CD4-positive, alpha-beta T cell (primary cell): ENCODE data around the gene PDZD4. TPM values are rescaled to one million over a fixed set of nuclear protein-coding genes. Genes with fewer than 3 reads are reported as not detected.

Experiments
- ATAC-seq: fragments of 200-7000 bp; cut with Tn5 transposase; one replicate; pipeline ENCODE4 v1.10.0; 2022; ENCODE audit warnings: mild to moderate bottlenecking; ENCODE audit not compliant: poor library complexity
- CTCF ChIA-PET: fragments of 350-600 bp; sonication (Branson Sonifier 250); formaldehyde crosslinking; loops from one replicate; lab custom pipeline; 2021; ENCODE audit warnings: antibody characterized with exemption, inconsistent platforms; lab: Charles Lee
- POLR2A ChIA-PET: fragments of 350-600 bp; sonication (Branson Sonifier 250); formaldehyde crosslinking; loops from one replicate; lab custom pipeline; 2021; ENCODE audit warnings: antibody characterized with exemption, inconsistent platforms; lab: Charles Lee
- DNase-seq, 14 experiments: peaks; one replicate each; pipeline ENCODE4 v3.0.0-alpha.2; 2013 to 2020; ENCODE audit warnings: mixed read lengths in 2 of 14
- H3K27ac ChIP-seq, 2 donors: one replicate each; pipeline versions ENCODE4 v1.5.1 to v1.7.0; 2013; ENCODE audit warnings: low read length in 2 of 2, low read depth in 1 of 2, mild to moderate bottlenecking in 1 of 2
- H3K27me3 ChIP-seq, 2 experiments: 1 replicate in 1 of 2; 2 replicates in 1 of 2; pipeline versions ENCODE4 v1.6.1 to v1.7.0; 2013; ENCODE audit warnings: low read length in 2 of 2, control low read depth in 1 of 2, mild to moderate bottlenecking in 1 of 2, moderate library complexity in 1 of 2; ENCODE audit not compliant: insufficient read depth in 2 of 2, control insufficient read depth in 1 of 2
- H3K36me3 ChIP-seq: one replicate; pipeline ENCODE4 v1.6.1; 2013; ENCODE audit warnings: low read length, control low read depth; ENCODE audit not compliant: insufficient read depth
- H3K4me1 ChIP-seq: one replicate; pipeline ENCODE4 v1.6.1; 2013; ENCODE audit warnings: low read length, control low read depth; ENCODE audit not compliant: insufficient read depth
- H3K4me3 ChIP-seq: one replicate; pipeline ENCODE4 v1.5.1; 2013; ENCODE audit warnings: mild to moderate bottlenecking, low read length, moderate library complexity
- H3K9me3 ChIP-seq, 2 experiments: 1 replicate in 1 of 2; 2 replicates in 1 of 2; pipeline versions ENCODE4 v1.6.1 to v1.7.0; 2013; ENCODE audit warnings: low read length in 2 of 2, mild to moderate bottlenecking in 2 of 2, control low read depth in 1 of 2, moderate library complexity in 1 of 2; ENCODE audit not compliant: control insufficient read depth in 1 of 2, insufficient read depth in 1 of 2
- H3K27ac Mint-ChIP-seq: one replicate; pipeline ENCODE4 v1.8.0; 2020; ENCODE audit warnings: mixed read lengths
- H3K27me3 Mint-ChIP-seq: one replicate; pipeline ENCODE4 v1.8.0; 2021; ENCODE audit warnings: mixed read lengths
- H3K36me3 Mint-ChIP-seq: one replicate; pipeline ENCODE4 v1.8.0; 2021; ENCODE audit warnings: low read depth, mixed read lengths
- H3K4me1 Mint-ChIP-seq: one replicate; pipeline ENCODE4 v1.8.0; 2021; ENCODE audit warnings: low read depth, mixed read lengths
- H3K4me3 Mint-ChIP-seq: one replicate; pipeline ENCODE4 v1.8.0; 2020; ENCODE audit warnings: mild to moderate bottlenecking, mixed read lengths
- H3K9me3 Mint-ChIP-seq: one replicate; pipeline ENCODE4 v1.8.0; 2020; ENCODE audit warnings: mixed read lengths
- intact Hi-C, 2 experiments: fragments of 100-400 bp; cut with DNase I in 1 of 2; cut with micrococcal nuclease in 1 of 2; formaldehyde crosslinking; loops; one replicate each; pipeline versions ENCODE4 v1.15.1 to v1.9.0; 2023 to 2025; cut with DNase I, micrococcal nuclease
- total RNA-seq, 174 experiments: library from RNA in 2 of 174; stranded (reverse) in 2 of 174; gene quantifications; one replicate each; pipeline ENCODE4 v1.2.3 and lab custom pipeline; 2021 to 2026
- TF ChIP-seq, protein P1 (sequence below): fragments of 200-600 bp; IDR thresholded peaks from one replicate; pipeline ENCODE4 v1.8.0; 2022; ENCODE audit warnings: antibody characterized with exemption, mild to moderate bottlenecking

PDZD4 gene
- total RNA-seq, 2 experiments from 2014 or later: 24.8 to 26.8 TPM

DNA sequence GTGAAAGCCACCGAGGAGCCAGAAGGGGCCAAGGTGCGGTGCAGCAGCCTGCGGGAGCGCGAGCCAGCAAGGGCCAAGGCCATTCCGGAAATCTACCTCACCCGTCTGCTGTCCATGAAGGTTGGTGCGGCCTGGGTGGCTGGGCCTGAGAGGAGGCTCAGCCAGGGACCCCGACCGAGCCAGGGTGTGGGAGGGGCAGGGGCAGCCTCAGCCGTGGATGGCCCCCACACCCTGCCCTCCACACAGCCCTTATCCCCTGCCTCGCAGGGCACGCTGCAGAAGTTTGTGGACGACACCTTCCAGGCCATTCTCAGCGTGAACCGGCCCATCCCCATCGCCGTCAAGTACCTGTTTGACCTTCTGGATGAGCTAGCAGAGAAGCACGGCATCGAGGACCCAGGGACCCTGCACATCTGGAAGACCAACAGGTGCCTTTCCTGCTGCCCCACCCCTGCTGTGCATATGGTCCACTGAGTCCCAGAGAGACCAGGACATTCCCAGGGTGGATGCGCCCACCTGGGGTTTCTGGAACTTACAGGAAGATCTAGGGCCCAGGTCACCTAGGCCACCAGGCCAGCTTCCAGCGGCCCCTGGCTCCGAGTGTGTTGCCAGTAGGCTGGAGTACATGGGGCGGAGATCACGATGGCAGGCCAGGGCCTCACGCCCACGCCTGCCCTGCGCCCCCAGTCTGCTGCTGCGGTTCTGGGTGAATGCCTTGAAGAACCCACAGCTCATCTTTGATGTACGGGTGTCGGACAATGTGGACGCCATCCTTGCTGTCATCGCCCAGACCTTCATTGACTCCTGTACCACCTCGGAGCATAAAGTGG lies 52.9 kb downstream of the PDZD4 start:
- no peak overlapping the region for H3K27ac Mint-ChIP-seq
- no peak for DNase-seq
- no peaks in the 10 kb centered on the region for H3K9me3 Mint-ChIP-seq
- Histone ChIP-seq H3K36me3 (no peaks in the 10 kb centered on the region), H3K27me3 (peaks cover 0 to 4% of the 10 kb centered on the region in 2 experiments), H3K9me3 (peaks cover 0 to 6% of the 10 kb centered on the region in 2 experiments), H3K4me3 (no peak overlapping the region), H3K27ac (no peak overlapping the region), H3K4me1 (no peaks in the 10 kb centered on the region)
- TF ChIP-seq, protein P1, sequence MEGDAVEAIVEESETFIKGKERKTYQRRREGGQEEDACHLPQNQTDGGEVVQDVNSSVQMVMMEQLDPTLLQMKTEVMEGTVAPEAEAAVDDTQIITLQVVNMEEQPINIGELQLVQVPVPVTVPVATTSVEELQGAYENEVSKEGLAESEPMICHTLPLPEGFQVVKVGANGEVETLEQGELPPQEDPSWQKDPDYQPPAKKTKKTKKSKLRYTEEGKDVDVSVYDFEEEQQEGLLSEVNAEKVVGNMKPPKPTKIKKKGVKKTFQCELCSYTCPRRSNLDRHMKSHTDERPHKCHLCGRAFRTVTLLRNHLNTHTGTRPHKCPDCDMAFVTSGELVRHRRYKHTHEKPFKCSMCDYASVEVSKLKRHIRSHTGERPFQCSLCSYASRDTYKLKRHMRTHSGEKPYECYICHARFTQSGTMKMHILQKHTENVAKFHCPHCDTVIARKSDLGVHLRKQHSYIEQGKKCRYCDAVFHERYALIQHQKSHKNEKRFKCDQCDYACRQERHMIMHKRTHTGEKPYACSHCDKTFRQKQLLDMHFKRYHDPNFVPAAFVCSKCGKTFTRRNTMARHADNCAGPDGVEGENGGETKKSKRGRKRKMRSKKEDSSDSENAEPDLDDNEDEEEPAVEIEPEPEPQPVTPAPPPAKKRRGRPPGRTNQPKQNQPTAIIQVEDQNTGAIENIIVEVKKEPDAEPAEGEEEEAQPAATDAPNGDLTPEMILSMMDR: no peak
- no peak overlapping the region for H3K4me3 Mint-ChIP-seq
- no peak for ATAC-seq
- POLR2A ChIA-PET: no interaction called here
- peaks cover 5% of the 10 kb centered on the region for H3K27me3 Mint-ChIP-seq
- CTCF ChIA-PET: no interaction called here
- peaks cover 5% of the 10 kb centered on the region for H3K4me1 Mint-ChIP-seq
- H3K36me3 Mint-ChIP-seq: no peaks in the 10 kb centered on the region
- intact Hi-C loops: no loop called here

DNA sequence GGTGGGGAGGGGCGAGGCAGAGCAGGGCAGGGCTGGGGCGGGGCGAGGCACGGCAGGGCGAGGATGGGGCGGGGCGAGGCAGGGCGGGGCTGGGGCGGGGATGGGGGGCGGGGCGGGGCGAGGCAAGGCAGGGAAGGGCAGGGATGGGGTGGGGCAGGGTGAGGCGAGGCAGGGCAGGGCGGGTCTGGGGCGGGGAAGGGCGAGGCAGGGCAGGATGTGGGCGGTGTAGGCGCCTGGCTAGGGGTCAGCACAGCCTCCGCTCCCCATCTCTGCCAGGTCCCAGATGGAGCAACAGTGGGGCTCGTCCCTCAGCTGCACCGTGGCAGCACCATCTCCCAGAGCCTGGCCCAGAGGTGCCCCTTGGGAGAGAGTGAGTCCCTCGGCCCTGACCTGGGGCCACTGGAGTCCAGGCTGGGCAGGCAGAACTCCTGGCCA lies 53.7 kb downstream of the PDZD4 start:
- no peak overlapping the region for H3K27ac ChIP-seq

DNA sequence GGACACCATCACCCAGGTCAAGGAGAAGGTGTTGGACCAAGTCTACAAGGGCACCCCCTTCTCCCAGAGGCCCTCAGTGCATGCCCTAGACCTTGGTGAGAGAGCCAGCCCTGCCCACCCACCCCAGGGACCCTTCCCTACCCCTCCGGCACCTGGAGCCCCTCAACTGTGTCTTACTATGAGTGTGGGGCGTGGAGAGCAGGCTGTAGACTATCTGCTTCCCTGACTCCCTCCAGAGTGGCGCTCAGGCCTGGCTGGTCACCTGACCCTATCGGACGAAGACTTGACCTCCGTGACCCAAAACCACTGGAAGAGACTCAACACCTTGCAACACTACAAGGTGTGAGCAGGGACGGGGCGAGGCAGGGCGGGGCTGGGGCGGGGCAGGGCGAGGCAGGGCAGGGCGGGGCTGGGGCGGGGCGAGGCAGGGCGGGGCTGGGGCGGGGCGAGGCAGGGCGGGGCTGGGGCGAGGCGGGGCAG lies 54.2 kb downstream of the PDZD4 start:
- Histone ChIP-seq H3K9me3 (peaks cover 0 to 6% of the 10 kb centered on the region in 2 experiments), H3K36me3 (no peaks in the 10 kb centered on the region), H3K27me3 (peaks cover 0 to 4% of the 10 kb centered on the region in 2 experiments), H3K4me3 (no peak overlapping the region), H3K4me1 (no peaks in the 10 kb centered on the region), H3K27ac (no peak overlapping the region)
- H3K4me3 Mint-ChIP-seq: no peak overlapping the region
- no peaks in the 10 kb centered on the region for H3K36me3 Mint-ChIP-seq
- peaks cover 5% of the 10 kb centered on the region for H3K27me3 Mint-ChIP-seq
- ATAC-seq (no peak), DNase-seq (no peak)
- ChIA-PET POLR2A (no interaction called here), CTCF (no interaction called here)
- no peak overlapping the region for H3K27ac Mint-ChIP-seq
- intact Hi-C loops: no loop called here
- H3K4me1 Mint-ChIP-seq: peaks cover 5% of the 10 kb centered on the region
- TF ChIP-seq, protein P1: no peak
- no peaks in the 10 kb centered on the region for H3K9me3 Mint-ChIP-seq

More for the DNA sequence above, 53.7 kb downstream of the PDZD4 start:
- H3K4me1 ChIP-seq: no peaks in the 10 kb centered on the region
- Mint-ChIP-seq H3K9me3 (no peaks in the 10 kb centered on the region), H3K27ac (no peak overlapping the region), H3K27me3 (peaks cover 5% of the 10 kb centered on the region), H3K36me3 (no peaks in the 10 kb centered on the region), H3K4me3 (no peak overlapping the region), H3K4me1 (peaks cover 5% of the 10 kb centered on the region)
- POLR2A ChIA-PET: no interaction called here
- TF ChIP-seq, protein P1: no peak
- intact Hi-C loops: no loop called here
- DNase-seq (no peak), ATAC-seq (no peak)
- H3K36me3 ChIP-seq: no peaks in the 10 kb centered on the region
- CTCF ChIA-PET: no interaction called here
- H3K9me3 ChIP-seq: peaks cover 0 to 6% of the 10 kb centered on the region in 2 experiments
- H3K4me3 ChIP-seq: no peak overlapping the region
- peaks cover 0 to 4% of the 10 kb centered on the region in 2 experiments for H3K27me3 ChIP-seq
